GM19240 (cell line): ENCODE measurements around the gene CHRNA1.

ENCODE experiments used
- DNase-seq: peaks from one replicate; pipeline ENCODE4 v3.0.0; 2011; ENCODE audit warnings: low spot score; ENCODE audit not compliant: insufficient read length

The CHRNA1 gene

DNA sequence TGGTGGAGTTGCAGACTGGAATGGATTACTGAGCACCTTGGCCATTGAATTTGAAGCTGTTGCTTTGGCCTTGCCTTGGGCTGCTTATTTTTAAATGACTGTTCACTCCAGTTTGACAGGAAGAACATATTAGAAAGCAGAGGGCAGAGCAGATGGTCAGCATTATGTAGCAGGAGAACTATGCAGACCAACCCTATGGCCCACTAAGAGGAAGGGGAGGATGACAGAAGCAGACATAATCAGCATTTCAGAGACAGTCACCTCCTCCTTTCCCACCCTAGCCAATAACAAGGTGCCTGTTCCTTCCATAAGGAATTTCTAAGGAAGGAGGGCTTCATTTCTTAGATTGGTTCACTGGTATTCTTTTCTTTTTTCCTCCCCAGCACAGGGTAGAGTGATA is 2.4 kb downstream of the CHRNA1 start:
- DNase-seq: no peak

DNA sequence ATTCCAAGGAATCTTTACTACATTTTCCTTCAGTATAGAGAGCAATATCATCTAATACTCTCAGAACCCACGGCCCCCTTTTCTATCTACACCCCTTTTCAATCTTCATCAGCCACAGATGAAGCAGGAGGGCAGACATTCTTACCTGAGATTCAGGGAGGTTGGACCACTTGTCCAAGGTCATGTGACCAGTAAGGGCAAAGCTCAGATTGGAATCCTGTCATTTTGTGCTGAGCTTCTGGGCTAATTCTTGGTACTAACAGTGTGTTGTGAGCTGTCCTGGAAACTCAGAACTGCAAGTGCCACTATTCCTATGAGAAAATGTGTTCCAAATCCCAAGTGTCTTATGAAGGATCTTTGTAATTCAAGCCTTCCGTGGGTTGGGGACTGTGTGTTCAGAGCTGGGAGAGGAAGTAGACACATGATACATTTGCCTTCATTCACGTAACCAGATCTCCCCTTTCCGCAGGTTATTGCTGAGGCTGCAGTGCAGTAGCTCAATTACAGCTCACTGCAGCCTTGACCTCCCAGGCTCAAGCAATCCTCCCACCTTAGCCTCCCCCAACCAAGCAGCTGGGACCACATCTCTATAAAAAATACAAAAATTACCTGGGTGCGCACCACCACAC is 3.3 kb downstream of the CHRNA1 start:
- no peak for DNase-seq

GRCh38 chr2:174759381-174760065 is 4.7 kb downstream of the CHRNA1 start:
- DNase-seq: no peak

GRCh38 chr2:174756743-174757142 is 7.5 kb downstream of the CHRNA1 start:
- DNase-seq: no peak

DNA sequence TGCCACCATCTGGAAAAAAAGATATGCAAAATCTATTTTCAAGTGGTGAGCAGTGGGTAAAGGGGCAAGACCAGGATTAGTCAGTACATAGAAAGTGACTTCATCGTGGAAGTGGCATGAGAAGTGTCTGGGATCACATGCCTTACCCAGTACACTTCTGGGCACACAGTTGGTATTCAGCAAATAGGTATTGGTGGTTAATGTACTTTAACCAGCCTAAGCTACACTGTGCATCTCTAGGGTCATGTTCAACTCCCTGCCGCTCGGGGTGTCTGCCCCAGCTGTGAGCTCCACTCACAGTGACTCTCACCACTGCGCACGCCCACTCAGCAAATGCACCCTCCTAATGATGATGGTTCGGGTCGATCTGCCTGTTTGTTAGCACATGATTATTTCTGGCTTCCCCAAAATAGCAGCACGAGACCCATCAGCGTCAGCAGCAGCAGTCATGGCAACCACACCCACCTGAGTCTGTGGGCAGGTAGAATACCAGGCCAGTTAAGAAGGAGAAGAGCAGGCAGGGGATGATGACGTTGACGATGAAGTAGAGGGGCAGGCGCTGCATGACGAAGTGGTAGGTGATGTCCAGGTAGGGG is 11.1 kb downstream of the CHRNA1 start:
- no peak for DNase-seq

DNA sequence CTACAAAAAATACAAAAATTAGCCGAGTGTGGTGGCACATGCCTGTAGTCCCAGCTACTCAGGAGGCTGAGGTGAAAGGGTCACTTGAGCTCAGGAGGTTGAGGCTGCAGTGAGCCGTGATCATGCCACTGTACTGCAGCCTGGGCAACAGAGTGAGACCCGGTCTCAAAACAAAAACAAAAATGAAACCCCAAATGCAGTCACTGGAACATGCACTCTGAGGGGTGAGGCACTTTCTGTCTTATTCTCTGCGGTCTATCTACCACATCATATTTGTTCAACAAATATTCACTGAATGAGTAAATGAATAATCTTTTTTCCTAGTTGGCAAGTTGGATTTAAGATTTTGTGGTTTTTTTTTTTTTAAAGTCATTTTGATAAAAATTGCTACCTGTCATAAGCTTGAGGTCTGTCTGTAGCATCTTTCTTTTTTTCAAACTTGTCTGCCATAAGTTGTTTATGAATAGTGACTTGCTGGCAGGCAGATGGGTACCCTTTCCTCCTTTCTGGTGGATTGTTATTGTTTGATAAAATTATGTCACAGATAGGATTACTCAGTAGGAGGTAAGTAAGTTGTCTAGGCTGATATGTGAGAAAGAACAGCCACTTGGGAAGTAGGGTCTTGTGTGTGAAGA is 11.8 kb downstream of the CHRNA1 start:
- no peak for DNase-seq

DNA sequence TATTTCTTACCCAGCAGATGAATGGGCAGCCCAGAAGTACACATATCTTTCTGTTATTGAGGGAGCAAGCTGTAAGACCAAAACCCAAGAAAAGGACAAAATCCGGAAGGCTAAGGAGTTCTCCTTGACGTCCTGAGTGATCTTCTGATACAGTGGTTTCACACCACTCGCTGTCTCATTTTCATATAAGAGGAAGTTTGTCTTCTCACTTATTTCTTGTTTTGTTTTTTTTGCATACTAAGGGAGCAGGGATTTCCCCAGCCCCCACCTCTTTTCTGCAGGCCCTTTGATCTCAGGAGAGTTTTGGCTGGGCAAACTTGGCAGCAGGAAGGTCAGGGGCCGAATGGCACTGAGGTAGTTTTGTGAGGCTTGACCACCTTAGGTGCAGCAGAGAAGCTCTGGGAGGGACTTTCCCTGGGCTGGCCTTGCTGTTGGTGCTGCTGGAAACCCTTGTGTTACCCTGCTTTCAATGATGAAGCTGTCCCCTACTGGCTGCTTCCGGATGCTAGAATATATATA is 13.3 kb downstream of the CHRNA1 start:
- DNase-seq: no peak

DNA sequence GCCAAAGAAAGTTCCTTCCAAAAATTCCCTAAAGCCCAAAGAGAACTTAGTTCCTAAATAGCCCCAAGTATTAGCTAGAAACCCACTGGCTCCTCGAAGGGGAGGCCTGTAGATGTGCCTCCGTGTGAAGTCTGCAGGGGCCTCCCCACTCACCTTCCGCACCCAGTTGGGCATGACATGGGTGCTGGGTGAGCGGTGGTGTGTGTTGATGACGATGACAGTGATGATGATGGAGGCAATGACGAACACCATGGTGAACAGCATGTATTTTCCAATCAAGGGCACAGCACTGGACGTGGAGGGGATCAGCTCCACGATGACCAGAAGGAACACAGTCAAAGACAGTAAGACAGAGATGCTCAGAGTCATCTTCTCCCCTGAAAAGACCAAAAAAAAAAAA is 14.5 kb downstream of the CHRNA1 start:
- DNase-seq: no peak

DNA sequence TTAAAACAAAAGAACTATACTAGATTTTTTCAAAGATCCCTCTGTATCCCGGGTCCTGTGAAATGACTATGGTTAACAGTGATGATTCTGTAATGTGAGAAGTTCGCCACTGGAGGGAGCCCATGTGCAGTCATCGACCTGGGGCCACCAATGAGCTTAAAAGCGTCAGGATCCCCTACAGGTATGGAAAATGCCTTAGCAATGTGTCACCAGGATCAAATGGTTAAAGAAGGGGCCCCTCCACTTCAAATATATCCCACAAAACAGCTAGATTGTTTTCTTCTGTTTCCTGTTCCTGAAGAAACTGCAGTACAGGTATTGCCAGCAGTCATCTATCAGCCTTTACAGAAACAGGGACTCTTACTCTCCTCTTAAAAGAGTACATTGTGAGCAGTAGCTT is 15.3 kb downstream of the CHRNA1 start:
- no peak for DNase-seq

- no peak for DNase-seq
Observed at GRCh38 chr2:174745142-174745541, 19.1 kb downstream of the CHRNA1 start.

DNA sequence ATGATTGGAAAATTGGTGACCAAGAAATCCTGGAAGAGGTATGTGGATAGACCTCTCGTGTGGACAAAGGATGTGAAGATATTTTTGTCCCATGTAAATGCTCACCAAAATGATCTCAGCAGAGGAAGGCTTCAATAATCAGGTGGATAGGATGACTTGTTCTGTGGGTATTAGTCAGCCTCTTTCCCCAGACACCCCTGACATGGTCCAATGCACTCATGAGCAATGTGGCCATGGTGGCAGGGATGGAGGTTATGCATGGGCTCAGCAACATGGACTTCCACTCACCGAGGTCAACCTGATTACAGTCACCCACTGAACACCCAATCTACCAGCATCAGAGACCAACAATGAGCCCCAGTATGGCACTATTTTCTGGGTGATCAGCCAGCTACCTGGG is 20.2 kb downstream of the CHRNA1 start:
- DNase-seq: no peak

DNA sequence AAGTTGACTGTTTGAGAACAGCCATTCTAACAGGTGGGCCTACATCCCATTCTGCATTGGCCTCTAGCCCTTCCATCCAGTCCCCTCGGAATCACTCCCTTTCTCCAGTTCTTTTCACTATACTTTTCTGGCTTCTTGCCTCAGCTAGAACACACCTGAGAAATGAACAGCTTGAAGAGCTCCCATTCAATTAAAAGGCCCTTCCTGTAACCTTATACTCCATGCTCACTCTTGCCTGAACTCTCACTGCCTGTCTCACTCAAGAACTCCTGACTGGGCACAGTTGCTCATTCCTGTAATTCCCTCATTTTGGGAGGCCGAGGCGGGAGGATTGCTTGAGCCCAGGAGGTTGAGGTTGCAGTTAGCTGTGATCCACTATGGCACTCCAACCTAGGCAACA is 23.6 kb downstream of the CHRNA1 start:
- DNase-seq: no peak

DNA sequence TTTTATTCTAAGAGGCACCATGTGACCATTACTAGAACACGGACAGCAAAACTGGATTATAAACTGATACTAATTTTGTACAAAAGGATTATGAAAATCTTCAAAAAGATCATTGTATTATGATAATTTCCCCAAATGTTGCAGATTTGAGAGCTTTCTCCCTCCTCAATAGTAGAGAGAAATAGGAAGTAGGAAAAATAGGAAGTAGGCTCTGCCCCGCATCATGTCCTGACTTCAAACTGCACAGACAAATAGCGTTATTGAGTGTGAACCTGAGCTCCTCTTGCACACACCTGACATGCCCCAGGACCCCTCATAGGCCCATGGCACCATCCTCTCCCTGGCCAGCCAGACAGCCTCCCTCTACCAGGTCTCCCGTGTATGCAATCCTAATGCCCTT is 25.4 kb downstream of the CHRNA1 start:
- no peak for DNase-seq

GRCh38 chr2:174731546-174731945 is 32.7 kb downstream of the CHRNA1 start:
- DNase-seq: no peak

GRCh38 chr2:174730698-174731018 is 33.6 kb downstream of the CHRNA1 start:
- no peak for DNase-seq

DNA sequence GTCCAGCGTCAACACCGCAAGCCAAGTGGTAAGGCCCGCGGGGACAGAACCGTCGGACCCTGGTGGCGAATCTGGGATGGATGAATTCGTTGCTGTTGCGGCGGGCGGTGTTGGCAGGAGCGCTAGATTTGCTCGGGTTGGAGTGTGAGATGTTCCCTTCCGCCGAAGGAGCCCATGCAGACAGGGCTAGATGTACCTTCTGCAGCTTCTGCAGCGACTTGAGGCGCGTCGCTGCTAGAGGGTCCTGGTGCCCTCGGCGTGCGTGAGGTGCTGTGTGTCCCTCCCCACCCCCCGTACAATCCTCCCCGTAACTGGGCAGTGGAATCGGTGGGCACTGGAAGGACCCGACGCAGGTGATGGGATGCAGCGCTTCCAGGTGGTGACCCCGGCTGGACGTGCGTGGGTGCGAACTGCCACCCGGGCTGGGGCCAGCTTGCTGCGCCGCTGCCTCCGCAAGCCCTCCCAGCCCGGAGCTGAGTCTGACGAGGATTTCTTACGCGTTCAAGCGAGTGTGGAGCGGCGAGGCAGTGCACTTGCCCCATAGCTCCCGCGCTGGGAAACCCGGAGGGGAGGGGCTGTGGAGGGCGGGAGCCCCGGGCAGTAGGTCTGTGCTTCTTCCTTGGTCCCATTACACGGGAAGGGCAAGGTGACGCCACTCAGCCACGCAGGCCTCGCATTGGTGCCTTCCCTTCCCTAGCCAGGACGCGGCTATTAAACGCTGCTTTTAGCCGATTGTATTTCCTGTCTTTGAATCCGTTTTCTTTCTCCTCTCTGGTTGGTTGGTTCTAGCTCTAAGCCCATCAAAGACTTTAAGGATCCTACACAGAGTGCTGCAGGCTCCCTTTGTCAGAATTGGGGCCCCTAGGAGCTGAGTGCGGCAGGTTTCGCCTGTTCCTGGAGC is 34.2 kb downstream of the CHRNA1 start:
- no peak for DNase-seq

- no peak for DNase-seq
Observed at GRCh38 chr2:174728096-174728495, 36.2 kb downstream of the CHRNA1 start.

DNA sequence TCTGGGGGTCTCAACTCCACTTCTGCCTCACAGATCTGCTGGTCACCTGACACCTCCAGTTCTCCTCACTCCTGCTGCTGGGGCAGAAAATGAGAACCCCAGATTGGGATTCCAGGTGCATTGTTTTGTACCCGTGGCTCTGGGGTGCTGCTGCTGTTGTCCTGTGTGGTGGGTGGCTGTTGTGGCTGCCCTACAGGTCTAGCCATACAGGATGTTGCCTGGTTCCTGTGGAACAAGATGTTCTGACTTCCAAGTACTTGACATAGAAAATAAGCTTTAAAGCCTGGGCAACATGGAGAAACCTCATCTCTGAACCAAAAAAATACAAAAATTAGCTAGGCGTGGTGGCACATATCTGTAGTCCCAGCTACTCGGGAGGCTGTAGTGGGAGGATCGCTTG is 38.1 kb downstream of the CHRNA1 start:
- DNase-seq: no peak

GRCh38 chr2:174722942-174723592 is 41.2 kb downstream of the CHRNA1 start:
- DNase-seq: no peak

GRCh38 chr2:174719016-174719415 is 45.3 kb downstream of the CHRNA1 start:
- DNase-seq: no peak

DNA sequence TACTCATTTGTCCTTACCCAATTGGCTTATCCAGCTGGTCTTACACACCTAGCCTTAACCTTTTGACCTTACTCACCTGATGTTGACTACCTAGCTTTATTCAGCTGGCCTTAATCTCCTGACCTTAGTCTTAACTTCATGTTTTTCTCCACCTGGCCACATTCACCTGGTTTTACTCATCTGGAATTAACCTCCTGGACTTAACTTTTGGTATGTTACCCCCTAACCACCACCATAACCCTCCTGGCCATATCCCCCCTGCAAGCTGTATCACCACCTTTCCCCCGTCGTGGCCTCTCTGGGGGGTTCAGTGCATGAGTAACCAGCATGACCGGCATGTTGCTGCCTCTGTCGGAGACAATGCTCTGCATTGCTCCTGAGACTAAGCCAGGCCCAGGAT is 45.7 kb downstream of the CHRNA1 start:
- no peak for DNase-seq
